GM12891 (cell line): ENCODE data around the gene STARD10.

Source experiments
- POLR2A ChIP-seq: IDR thresholded peaks from 2 replicates; pipeline ENCODE4 v1.6.1; 2011; ENCODE audit warnings: low read depth, low read length, control low read depth
- POLR2AphosphoS5 ChIP-seq: IDR thresholded peaks from 2 replicates; pipeline ENCODE4 v1.6.1; 2011; ENCODE audit warnings: low read depth, low read length, control low read depth
- POU2F2 ChIP-seq: IDR thresholded peaks from 2 replicates; pipeline ENCODE4 v1.6.1; 2011; ENCODE audit warnings: low read depth, mild to moderate bottlenecking, control low read depth, low read length, moderate library complexity
- SPI1 ChIP-seq: IDR thresholded peaks from 2 replicates; pipeline ENCODE4 v1.6.1; 2011; ENCODE audit warnings: low read depth, low read length, control low read depth

DNA sequence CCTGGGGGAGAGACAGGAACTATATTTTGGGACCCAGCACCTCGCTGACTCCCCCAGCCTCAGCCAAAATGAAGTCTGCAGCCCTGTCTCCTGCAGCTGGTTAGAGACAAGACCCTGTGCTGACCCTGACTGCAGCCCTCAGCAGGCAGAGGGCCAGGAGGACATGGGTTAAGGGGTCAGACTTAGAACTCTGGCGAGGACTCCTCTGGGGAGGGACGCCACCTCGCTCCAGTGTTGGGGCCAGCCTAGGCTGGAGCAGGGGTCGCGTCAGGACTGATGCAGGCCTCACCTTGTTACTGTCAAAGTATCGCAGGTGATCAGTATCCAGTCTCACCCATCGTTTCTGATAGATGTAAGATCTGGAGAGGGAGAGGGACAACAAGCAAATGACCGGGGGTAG lies 82.7 kb downstream of the STARD10 start:
- no peak for TF ChIP-seq POLR2A
- no peak for TF ChIP-seq POLR2AphosphoS5
- no peak for TF ChIP-seq POU2F2
- TF ChIP-seq SPI1: no peak
